GM21447 (cell line): ENCODE data around the gene TMEM184A.
"Not testable (repeated sequence)": the region's sequence is repeated elsewhere in the genome, so short reads cannot be mapped to it uniquely, and the experiment has no call there.

ENCODE experiments used
- ATAC-seq: cut with Tn5 transposase; IDR thresholded peaks from one replicate; pipeline ENCODE4 v1.9.1; 2021; ENCODE audit not compliant: unreplicated experiment

Gene TMEM184A

DNA sequence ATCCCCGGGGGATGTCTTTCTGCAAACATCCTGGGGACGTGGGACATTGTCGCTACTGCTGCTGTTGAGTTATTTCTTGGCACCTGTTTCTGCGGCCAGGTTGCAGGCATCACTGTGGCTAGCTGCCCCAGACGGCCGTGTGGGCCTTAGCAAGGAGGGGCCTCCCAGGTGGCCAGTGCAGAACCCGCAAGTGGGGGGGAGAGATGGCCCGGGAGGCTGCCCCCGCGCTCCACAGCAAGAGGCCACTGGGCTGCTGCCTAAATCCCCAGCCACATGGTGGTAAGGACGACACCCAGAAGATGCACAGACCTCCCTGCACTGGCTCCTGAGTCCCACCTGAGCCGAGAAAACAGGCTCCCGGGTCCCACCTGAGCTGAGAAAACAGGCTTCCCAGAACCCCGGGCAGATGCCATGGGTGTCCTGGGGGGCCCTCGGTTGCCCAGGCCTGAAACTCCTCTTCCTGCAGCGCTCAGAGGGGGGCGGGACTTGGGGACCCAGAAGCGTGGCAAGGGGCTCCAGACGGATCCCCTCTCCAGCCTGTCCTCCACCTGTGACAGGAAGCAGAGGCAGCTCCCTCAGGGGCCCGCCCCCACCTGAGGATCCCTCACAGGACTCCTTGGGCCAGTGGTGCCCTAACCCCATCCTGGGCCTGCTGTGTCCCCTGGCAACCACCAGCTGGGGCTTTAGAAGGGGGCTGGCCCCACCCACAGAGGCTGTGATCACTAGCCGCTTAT lies 26.5 kb downstream of the TMEM184A start:
- ATAC-seq = no peak

- no peak for ATAC-seq
Observed at GRCh38 chr7:1526271-1526754, 29.7 kb downstream of the TMEM184A start.

GRCh38 chr7:1525409-1525808 lies 30.6 kb downstream of the TMEM184A start:
- no peak for ATAC-seq

DNA sequence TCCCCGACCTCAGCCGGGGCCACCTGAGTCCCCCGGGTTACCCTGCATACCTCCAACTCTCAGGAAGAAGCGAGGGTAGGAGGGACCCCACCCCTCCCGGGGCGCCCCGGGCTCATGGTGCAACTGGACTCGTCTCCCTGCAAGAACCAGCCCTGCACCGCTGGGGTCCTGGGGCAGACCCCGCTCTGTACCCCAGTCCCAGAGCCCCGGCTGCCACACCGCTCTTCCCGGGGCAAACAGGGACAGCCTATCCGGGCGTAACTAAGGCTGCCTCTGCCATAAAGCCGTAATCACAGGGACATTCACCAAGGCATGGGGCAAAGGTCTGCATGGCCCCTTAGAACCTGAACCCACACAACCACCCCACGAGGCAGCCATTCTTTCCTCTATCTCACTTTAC lies 32.2 kb downstream of the TMEM184A start:
- ATAC-seq = no peak

GRCh38 chr7:1523208-1523607 lies 32.8 kb downstream of the TMEM184A start:
- ATAC-seq = no peak

DNA sequence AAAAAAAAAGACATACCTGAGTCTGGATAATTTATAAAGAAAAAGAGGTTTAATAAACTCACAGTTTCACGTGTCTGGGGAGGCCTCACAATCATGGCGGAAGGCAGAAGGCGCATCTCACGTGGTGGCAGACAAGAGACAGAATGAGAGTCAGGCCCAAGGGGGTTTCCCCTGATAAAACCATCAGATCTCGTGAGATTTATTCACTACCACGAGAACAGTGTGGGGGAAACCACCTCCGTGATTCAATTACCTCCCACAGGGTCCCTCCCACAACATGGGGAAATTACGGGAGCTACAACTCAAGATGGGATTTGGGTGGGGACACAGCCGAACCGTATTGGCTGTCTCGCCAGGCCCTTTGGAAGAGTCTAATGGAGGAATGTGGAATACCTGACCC lies 34.5 kb downstream of the TMEM184A start:
- no peak for ATAC-seq

DNA sequence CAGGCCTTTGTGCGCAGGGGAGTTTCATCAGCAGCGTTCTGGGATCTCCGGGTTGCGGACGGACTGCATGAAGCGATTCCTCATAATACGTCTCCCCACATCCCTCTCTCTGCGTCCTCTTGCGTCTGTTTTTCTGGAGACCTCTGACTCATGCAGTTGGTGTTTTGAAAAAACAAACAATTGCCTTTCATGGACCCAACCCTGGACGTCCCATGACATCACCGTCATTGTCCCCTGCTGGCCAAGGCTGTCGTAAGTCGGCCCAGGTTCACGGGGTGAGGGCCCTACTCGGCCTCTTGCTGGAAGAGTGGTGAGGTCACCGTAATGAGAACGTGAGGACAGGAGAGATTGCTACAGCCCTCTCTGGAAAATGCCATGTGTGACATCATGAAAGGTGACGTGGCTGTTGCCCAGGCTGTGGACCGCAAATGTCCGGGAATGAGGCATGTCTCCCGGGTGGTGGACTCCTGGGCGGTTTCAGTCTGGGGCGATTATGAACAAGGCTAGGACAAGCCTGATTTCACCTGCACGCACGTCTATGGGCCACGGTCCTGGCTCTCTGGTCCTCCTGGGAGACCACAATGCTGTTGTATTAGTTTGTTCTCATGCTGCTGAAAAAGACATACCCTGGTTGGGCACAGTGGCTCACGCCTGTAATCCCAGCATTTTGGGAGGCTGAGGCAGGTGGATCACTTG lies 35.3 kb downstream of the TMEM184A start:
- ATAC-seq = no peak

GRCh38 chr7:1519322-1519922 lies 36.6 kb downstream of the TMEM184A start:
- ATAC-seq = not testable (repeated sequence)

DNA sequence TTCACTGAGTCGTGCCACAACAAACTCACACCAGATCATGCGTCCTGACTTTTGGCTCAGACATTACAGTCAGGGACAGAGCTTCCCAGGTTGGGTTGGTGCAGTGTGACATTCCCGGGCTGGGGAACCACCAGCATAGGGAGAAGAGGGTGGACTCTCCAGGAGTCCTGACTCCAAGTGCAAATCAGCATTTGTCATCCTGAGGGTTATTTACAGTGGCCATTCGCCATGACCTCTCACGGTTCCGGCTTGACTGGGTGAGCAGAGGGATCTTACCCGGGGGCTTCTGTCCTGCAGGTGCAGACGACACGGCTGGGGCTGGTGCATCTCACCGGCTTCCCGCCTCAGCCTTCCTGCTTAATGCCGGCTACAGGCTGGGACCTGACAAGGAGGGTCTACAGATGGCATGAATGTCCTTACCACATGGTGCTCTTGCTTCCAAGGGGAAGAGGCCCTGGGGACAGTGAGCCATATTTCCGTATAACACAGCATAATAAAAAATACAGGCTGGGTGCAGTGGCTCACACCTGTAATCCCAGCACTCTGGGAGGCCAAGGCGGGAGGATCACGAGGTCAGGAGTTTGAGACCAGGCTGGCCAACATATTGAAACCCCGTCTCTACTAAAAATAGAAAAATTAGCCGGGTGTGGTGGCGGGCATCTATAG lies 39.3 kb downstream of the TMEM184A start:
- no peak for ATAC-seq

DNA sequence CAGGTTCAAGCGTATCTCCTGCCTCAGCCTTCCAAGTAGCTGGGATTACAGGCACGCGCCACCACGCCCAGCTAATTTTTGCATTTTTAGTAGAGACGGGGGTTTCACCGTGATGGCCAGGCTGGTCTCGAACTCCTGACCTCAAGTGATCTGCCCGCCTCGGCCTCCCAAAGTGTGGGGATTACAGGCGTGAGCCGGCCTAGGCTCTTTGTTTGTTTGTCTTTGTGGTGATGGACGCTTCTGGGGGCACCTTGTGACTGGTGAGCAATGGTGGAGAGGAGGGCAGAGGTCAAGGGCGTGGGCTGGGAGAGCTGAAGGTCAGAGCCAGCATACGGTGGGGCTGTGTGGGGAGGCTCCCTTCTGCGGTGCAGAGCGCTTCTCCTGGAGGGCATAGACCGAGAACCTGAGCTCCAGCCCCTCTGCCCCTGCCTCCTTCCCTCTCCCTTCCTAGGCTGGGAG lies 40.5 kb downstream of the TMEM184A start:
- not testable (repeated sequence) for ATAC-seq

DNA sequence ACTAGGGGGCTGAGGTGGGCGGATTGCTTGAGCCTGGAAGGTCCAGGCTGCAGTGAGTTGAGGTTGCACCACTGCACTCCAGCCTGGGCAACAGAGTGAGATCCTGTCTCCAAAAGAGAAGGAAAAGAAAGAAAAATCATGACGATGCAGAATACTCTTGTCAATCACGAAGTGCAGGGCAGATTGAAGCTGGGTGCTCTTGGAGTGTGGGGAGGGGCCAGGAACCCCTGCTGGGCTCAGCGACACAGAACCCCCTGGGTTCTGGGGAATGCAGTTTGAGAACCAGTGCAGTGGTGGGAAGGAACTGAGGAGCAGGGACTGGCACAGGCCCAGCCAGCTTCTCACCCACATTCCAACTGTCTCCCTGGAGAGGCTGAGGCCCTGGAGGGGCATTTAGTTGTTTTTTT lies 41.0 kb downstream of the TMEM184A start:
- no peak for ATAC-seq

- ATAC-seq = no peak
Observed at GRCh38 chr7:1514407-1514806, 41.6 kb downstream of the TMEM184A start.

GRCh38 chr7:1513657-1514095 lies 42.3 kb downstream of the TMEM184A start:
- no peak for ATAC-seq

- ATAC-seq = peak; percentile 45
Observed at GRCh38 chr7:1512781-1513656, 43.0 kb downstream of the TMEM184A start.

DNA sequence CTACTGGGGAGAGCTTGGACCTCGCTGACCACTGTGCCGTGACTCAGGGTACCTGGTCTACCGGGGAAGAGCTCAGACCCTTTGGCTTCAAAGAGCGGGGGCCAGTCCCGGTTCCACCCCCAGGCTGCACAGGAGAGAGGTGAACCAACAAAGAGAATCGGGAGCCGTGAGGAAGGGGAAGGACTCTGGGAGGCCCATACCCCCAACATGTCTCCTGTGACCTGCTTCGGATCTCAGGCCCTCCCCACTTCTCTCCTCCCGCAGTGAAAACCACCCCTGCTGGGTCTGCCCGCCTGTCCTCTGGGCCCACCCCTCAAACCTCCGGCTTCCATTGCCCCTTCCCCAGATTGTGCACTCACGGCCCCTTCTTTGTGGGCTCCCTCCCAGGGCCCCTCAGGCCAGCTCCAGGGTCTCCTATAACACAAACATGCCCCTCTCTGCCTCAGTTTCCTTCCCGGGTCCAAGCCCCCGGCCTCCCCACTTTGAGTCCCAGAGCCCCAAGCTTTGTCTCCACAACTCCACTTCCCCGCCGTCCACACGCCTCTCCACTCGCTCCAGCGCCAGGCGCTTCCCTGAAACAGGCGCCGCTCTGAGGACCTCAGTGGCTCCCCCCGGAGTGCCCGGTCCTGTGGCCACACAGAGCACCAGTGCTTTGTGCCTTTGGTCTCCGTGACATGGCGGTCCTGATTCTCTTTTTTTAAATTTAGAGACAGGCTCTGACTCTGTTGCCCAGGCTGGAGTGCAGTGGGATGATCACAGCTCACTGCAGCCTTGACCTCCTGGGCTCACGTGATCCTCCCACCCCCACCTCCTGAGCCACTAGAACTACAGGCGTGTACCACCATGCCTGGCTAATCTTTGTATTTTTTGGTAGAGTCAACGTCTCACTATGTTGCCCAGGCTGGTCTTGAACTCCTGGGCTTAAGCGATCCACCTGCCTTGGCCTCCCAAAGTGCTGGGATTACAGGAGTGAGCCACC lies 44.3 kb downstream of the TMEM184A start:
- ATAC-seq = no peak

- no peak for ATAC-seq
Observed at GRCh38 chr7:1510780-1511154, 45.2 kb downstream of the TMEM184A start.

DNA sequence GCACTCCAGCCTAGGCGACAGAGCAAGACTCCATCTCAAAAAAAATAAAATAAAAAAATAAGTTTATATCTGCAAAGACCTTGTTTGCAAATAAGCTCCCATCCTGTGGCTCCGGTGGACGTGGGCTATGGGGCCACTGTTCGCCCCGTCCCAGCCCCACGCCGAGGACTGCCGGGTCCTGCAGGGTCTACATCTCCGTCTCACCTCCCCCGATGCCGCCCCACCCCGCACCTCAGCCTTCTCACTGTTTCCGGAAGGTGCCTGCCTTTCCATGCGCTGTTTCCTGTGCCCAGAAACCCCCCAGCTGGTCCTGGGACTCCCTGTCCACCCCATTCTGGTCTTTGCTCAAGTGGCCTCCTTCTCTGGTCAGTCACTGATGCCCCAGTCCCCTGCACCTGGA lies 46.8 kb downstream of the TMEM184A start:
- no peak for ATAC-seq

GRCh38 chr7:1508277-1508758 lies 47.7 kb downstream of the TMEM184A start:
- ATAC-seq = no peak
